ENCODE measurements around the gene FLNB. TPM values are rescaled to one million over a fixed set of nuclear protein-coding genes. Genes with fewer than 3 reads are reported as not detected.

The FLNB gene
- total RNA-seq, 1 experiment from 2014 or later = 309 TPM

- Histone ChIP-seq H3K4me1 (ENCODE audit: control insufficient read depth, insufficient read depth, low read length) (peaks cover 36% of the 10 kb centered on the region), H3K27ac (ENCODE audit: low read length) (no peak overlapping the region), H3K9me3 (ENCODE audit: control insufficient read depth, insufficient read depth, low read depth, low read length) (no peaks in the 10 kb centered on the region), H3K4me3 (ENCODE audit: low read depth in 2 of 2, low read length in 2 of 2) (no peak overlapping the region), H3K27me3 (ENCODE audit: control insufficient read depth, insufficient read depth, low read length) (no peaks in the 10 kb centered on the region), H3K36me3 (ENCODE audit: control insufficient read depth, insufficient read depth, low read length) (peaks cover 6% of the 10 kb centered on the region)
- ChIA-PET POLR2A (no interaction called here), CTCF (no interaction called here)
- BruUV-seq (replicated peaks) = no TSS peak
- no peak for ATAC-seq
- intact Hi-C loops (cut with micrococcal nuclease; ENCODE audit: unreplicated experiment) = loop anchor here (10.0 kb wide), 1 partner anchor 216 kb away; no protein-coding TSS in a partner anchor
- TF ChIP-seq REST (IDR thresholded peaks at IDR 0.05; ENCODE audit: insufficient read depth in 1 of 2, low read depth in 2 of 2, low read length in 1 of 2) = no peak
- no peak for TF ChIP-seq SIN3A (IDR thresholded peaks at IDR 0.05; ENCODE audit: borderline replicate concordance, insufficient read depth, low read depth, low read length)
- no peak for TF ChIP-seq TCF7L2 (IDR thresholded peaks at IDR 0.05; ENCODE audit: low read depth, low read length)
- TF ChIP-seq CTCF (IDR thresholded peaks at IDR 0.05) = no peak
- no peak for TF ChIP-seq POLR2AphosphoS5 (IDR thresholded peaks at IDR 0.05; ENCODE audit: low read depth, low read length)
- in situ Hi-C loops (cut with HindIII; ENCODE audit: low pct_unique_long_range_greater_than_20kb, low sequenced_read_pairs) = no loop called here
- DNase-seq (ENCODE audit: low read depth, low spot score) = no peak
Measured at GRCh38 chr3:58171126-58171525, 162.9 kb downstream of the FLNB start.

- no peak for ATAC-seq
- CTCF ChIA-PET = interaction anchor here (0.6 kb wide), 2 partner anchors 10 to 45 kb away, joined by 3 to 4 read pairs; no protein-coding TSS in a partner anchor
- H3K36me3 ChIP-seq (ENCODE audit: control insufficient read depth, insufficient read depth, low read length) = peaks cover 6% of the 10 kb centered on the region; the same call in 1 of the 2 replicates
- H3K9me3 ChIP-seq (ENCODE audit: control insufficient read depth, insufficient read depth, low read depth, low read length) = no peaks in the 10 kb centered on the region
- POLR2A ChIA-PET = no interaction called here
- H3K4me1 ChIP-seq (ENCODE audit: control insufficient read depth, insufficient read depth, low read length) = peaks cover 31% of the 10 kb centered on the region
- BruUV-seq (replicated peaks) = no TSS peak
- TF ChIP-seq TCF7L2 (IDR thresholded peaks at IDR 0.05; ENCODE audit: low read depth, low read length) (no peak), CTCF (IDR thresholded peaks at IDR 0.05) (no peak), REST (IDR thresholded peaks at IDR 0.05; ENCODE audit: insufficient read depth in 1 of 2, low read depth in 2 of 2, low read length in 1 of 2) (no peak), POLR2AphosphoS5 (IDR thresholded peaks at IDR 0.05; ENCODE audit: low read depth, low read length) (no peak), SIN3A (IDR thresholded peaks at IDR 0.05; ENCODE audit: borderline replicate concordance, insufficient read depth, low read depth, low read length) (no peak)
- no peak overlapping the region for H3K27ac ChIP-seq (ENCODE audit: low read length)
- intact Hi-C loops (cut with micrococcal nuclease; ENCODE audit: unreplicated experiment) (loop anchor here (10.0 kb wide), 1 partner anchor 218 kb away; no protein-coding TSS in a partner anchor), in situ Hi-C loops (cut with HindIII; ENCODE audit: low pct_unique_long_range_greater_than_20kb, low sequenced_read_pairs) (no loop called here)
- H3K4me3 ChIP-seq (ENCODE audit: low read depth in 2 of 2, low read length in 2 of 2) = no peak overlapping the region
- no peak for DNase-seq (ENCODE audit: low read depth, low spot score)
- no peaks in the 10 kb centered on the region for H3K27me3 ChIP-seq (ENCODE audit: control insufficient read depth, insufficient read depth, low read length)
Measured at GRCh38 chr3:58173029-58173668, 164.9 kb downstream of the FLNB start.

Data from Panc1 (cell line).